Measurements from ENCODE around the gene STARD6. TPM values are rescaled to one million over a fixed set of nuclear protein-coding genes. Genes with fewer than 3 reads are reported as not detected.

The STARD6 gene
- total and polyA plus RNA-seq, 10 of the 15 experiments (the other 5 are each of a cell fraction or from before 2014, with no cell fraction given), result 0.10 to 0.84 (median 0.34) TPM; not detected in 3

GRCh38 chr18:54357660-54358494 is at the start of gene STARD6, which contains the start of gene C18orf54 (continued):
- TF ChIP-seq ZBTB40 (IDR thresholded peaks at IDR 0.05; ENCODE audit: borderline replicate concordance), result no peak
- no peak for TF ChIP-seq ATF7 (IDR thresholded peaks at IDR 0.05; ENCODE audit: low read depth)
- peak; percentile 62; the same call in 1 of the 2 replicates for TF ChIP-seq LARP7 (IDR thresholded peaks at IDR 0.05)
- TF ChIP-seq POU2F2 (IDR thresholded peaks at IDR 0.05; ENCODE audit: borderline replicate concordance, low read depth, low read length), result peak; percentile 64; the same call in 1 of the 3 replicates
- peak; percentile 59 for TF ChIP-seq EED (IDR thresholded peaks at IDR 0.05; ENCODE audit: low read depth)
- TF ChIP-seq SMARCA5 (IDR thresholded peaks at IDR 0.05), result 0 out of 2 replicates have a peak, but pooled peaks have one; percentile 17
- peak; percentile 22 for TF ChIP-seq SP1 (IDR thresholded peaks at IDR 0.05; ENCODE audit: low read depth, low read length)
- no peak for TF ChIP-seq CREM (IDR thresholded peaks at IDR 0.05; ENCODE audit: low read depth)
- peak; percentile 33; the same call in 1 of the 2 replicates for TF ChIP-seq RELB (IDR thresholded peaks at IDR 0.05; ENCODE audit: low read depth)
- 0 out of 2 replicates have a peak, but pooled peaks have one; percentile 42 for TF ChIP-seq HDGF (IDR thresholded peaks at IDR 0.05)
- peak; percentile 80 for TF ChIP-seq IKZF1 (conservative IDR thresholded peaks at IDR 0.05)
- no peak for TF ChIP-seq ATF2 (IDR thresholded peaks at IDR 0.05; ENCODE audit: low read length)
- peak; percentile 68; the same call in 1 of the 2 replicates for TF ChIP-seq NBN (IDR thresholded peaks at IDR 0.05)
- no peak for TF ChIP-seq SUZ12 (IDR thresholded peaks at IDR 0.05; ENCODE audit: unreplicated experiment)
- TF ChIP-seq TARDBP (IDR thresholded peaks at IDR 0.05; ENCODE audit: borderline replicate concordance), result no peak; the same call in 1 of the 2 replicates
- peak; percentile 25; the same call in 1 of the 2 replicates for TF ChIP-seq RUNX3 (IDR thresholded peaks at IDR 0.05; ENCODE audit: low read length)
- TF ChIP-seq E2F8 (IDR thresholded peaks at IDR 0.05; ENCODE audit: low read depth, partially characterized antibody), result no peak
- no peak for TF ChIP-seq MYC (IDR thresholded peaks at IDR 0.05; ENCODE audit: insufficient read depth, insufficient read length, insufficient replicate concordance, low read length, severe bottlenecking)
- TF ChIP-seq BRCA1 (IDR thresholded peaks at IDR 0.05; ENCODE audit: low read depth, low read length), result no peak
- TF ChIP-seq NR2F1 (conservative IDR thresholded peaks at IDR 0.05), result peak; percentile 90

Measured in GM12878 (cell line).